Activated naive CD8-positive, alpha-beta T cell treated with anti-CD3 and anti-CD28 coated beads, Interleukin-2, amount 10 ng/mL, durations not matched to agents 7 days and 5 days (primary cell): ENCODE measurements around the gene MKX. TPM values are rescaled to one million over a fixed set of nuclear protein-coding genes. Genes with fewer than 3 reads are reported as not detected.
"Not testable (repeated sequence)": the region's sequence is repeated elsewhere in the genome, so short reads cannot be mapped to it uniquely, and the experiment has no call there.

Experiments
- ATAC-seq: fragments of 150-1000 bp; cut with Tn5 transposase; one replicate; pipeline ENCODE4 v1.10.0; 2021; ENCODE audit warnings: low read depth, moderate library complexity
- POLR2A ChIA-PET: fragments of 350-600 bp; sonication (Branson Sonifier 250); formaldehyde crosslinking; loops from one replicate; lab custom pipeline; 2021; ENCODE audit warnings: antibody characterized with exemption; lab: Charles Lee
- DNase-seq: peaks from one replicate; pipeline ENCODE4 v3.0.0; 2021
- H3K27ac Mint-ChIP-seq: one replicate; pipeline ENCODE4 v1.8.0; 2022; ENCODE audit warnings: mild to moderate bottlenecking, mixed read lengths
- H3K27me3 Mint-ChIP-seq: one replicate; pipeline ENCODE4 v1.8.0; 2022; ENCODE audit warnings: mild to moderate bottlenecking, moderate library complexity, mixed read lengths
- H3K36me3 Mint-ChIP-seq: one replicate; pipeline ENCODE4 v1.8.0; 2021; ENCODE audit warnings: mild to moderate bottlenecking, mixed read lengths
- H3K4me1 Mint-ChIP-seq: one replicate; pipeline ENCODE4 v1.8.0; 2021; ENCODE audit warnings: mixed read lengths
- H3K4me3 Mint-ChIP-seq: one replicate; pipeline ENCODE4 v1.8.0; 2022; ENCODE audit warnings: mild to moderate bottlenecking, moderate library complexity, mixed read lengths
- H3K9me3 Mint-ChIP-seq: one replicate; pipeline ENCODE4 v1.8.0; 2021; ENCODE audit warnings: mixed read lengths
- total RNA-seq, 2 experiments: library from RNA; stranded (reverse); gene quantifications; one replicate each; pipeline ENCODE4 v1.2.3, GENCODE V29; 2021

The MKX gene
- total RNA-seq, 2 experiments from 2014 or later, result 0.08 TPM; not detected in 1

GRCh38 chr10:27695706-27696105, 49.9 kb downstream of the MKX start:
- DNase-seq (no peak), ATAC-seq (no peak)
- H3K27me3 Mint-ChIP-seq, result peaks cover 16% of the 10 kb centered on the region
- no peak overlapping the region for H3K4me3 Mint-ChIP-seq
- H3K36me3 Mint-ChIP-seq, result no peaks in the 10 kb centered on the region
- no peaks in the 10 kb centered on the region for H3K9me3 Mint-ChIP-seq
- no peaks in the 10 kb centered on the region for H3K4me1 Mint-ChIP-seq
- POLR2A ChIA-PET, result no interaction called here
- no peak overlapping the region for H3K27ac Mint-ChIP-seq

GRCh38 chr10:27695088-27695487, 50.5 kb downstream of the MKX start:
- no peaks in the 10 kb centered on the region for H3K4me1 Mint-ChIP-seq
- no peak overlapping the region for H3K27ac Mint-ChIP-seq
- no peaks in the 10 kb centered on the region for H3K36me3 Mint-ChIP-seq
- ATAC-seq, result no peak
- POLR2A ChIA-PET, result no interaction called here
- no peak for DNase-seq
- H3K27me3 Mint-ChIP-seq, result peaks cover 22% of the 10 kb centered on the region
- no peak overlapping the region for H3K4me3 Mint-ChIP-seq
- no peaks in the 10 kb centered on the region for H3K9me3 Mint-ChIP-seq

- DNase-seq (no peak), ATAC-seq (no peak)
- peaks cover 21% of the 10 kb centered on the region for H3K27me3 Mint-ChIP-seq
- POLR2A ChIA-PET, result no interaction called here
- no peaks in the 10 kb centered on the region for H3K4me1 Mint-ChIP-seq
- H3K9me3 Mint-ChIP-seq, result no peaks in the 10 kb centered on the region
- H3K27ac Mint-ChIP-seq, result no peak overlapping the region
- H3K4me3 Mint-ChIP-seq, result no peak overlapping the region
- H3K36me3 Mint-ChIP-seq, result no peaks in the 10 kb centered on the region
Measured at GRCh38 chr10:27692663-27693062, 53.0 kb downstream of the MKX start.

GRCh38 chr10:27688991-27689390, 56.6 kb downstream of the MKX start:
- POLR2A ChIA-PET, result no interaction called here
- no peaks in the 10 kb centered on the region for H3K36me3 Mint-ChIP-seq
- no peak for ATAC-seq
- no peaks in the 10 kb centered on the region for H3K9me3 Mint-ChIP-seq
- H3K27me3 Mint-ChIP-seq, result peaks cover 15% of the 10 kb centered on the region
- H3K4me1 Mint-ChIP-seq, result no peaks in the 10 kb centered on the region
- no peak overlapping the region for H3K27ac Mint-ChIP-seq
- no peak for DNase-seq
- H3K4me3 Mint-ChIP-seq, result no peak overlapping the region

- Mint-ChIP-seq H3K4me1 (no peaks in the 10 kb centered on the region), H3K4me3 (no peak overlapping the region), H3K9me3 (no peaks in the 10 kb centered on the region), H3K36me3 (no peaks in the 10 kb centered on the region), H3K27ac (no peak overlapping the region), H3K27me3 (peaks cover 11% of the 10 kb centered on the region)
- ATAC-seq (no peak), DNase-seq (no peak)
- POLR2A ChIA-PET, result no interaction called here
Measured at GRCh38 chr10:27688276-27688675, 57.3 kb downstream of the MKX start.

GRCh38 chr10:27687743-27688142, 57.9 kb downstream of the MKX start:
- peaks cover 11% of the 10 kb centered on the region for H3K27me3 Mint-ChIP-seq

GRCh38 chr10:27687326-27687725, 58.3 kb downstream of the MKX start:
- Mint-ChIP-seq H3K4me3 (no peak overlapping the region), H3K27ac (no peak overlapping the region), H3K9me3 (no peaks in the 10 kb centered on the region), H3K27me3 (peaks cover 11% of the 10 kb centered on the region), H3K36me3 (no peaks in the 10 kb centered on the region), H3K4me1 (no peaks in the 10 kb centered on the region)
- DNase-seq, result no peak
- no peak for ATAC-seq
- POLR2A ChIA-PET, result no interaction called here

More at GRCh38 chr10:27687743-27688142, 57.9 kb downstream of the MKX start:
- Mint-ChIP-seq H3K36me3 (no peaks in the 10 kb centered on the region), H3K9me3 (no peaks in the 10 kb centered on the region), H3K27ac (no peak overlapping the region), H3K4me3 (no peak overlapping the region), H3K4me1 (no peaks in the 10 kb centered on the region)
- DNase-seq (no peak), ATAC-seq (no peak)
- POLR2A ChIA-PET, result no interaction called here

- POLR2A ChIA-PET, result no interaction called here
- no peaks in the 10 kb centered on the region for H3K9me3 Mint-ChIP-seq
- DNase-seq (no peak), ATAC-seq (no peak)
- H3K4me1 Mint-ChIP-seq, result no peaks in the 10 kb centered on the region
- no peak overlapping the region for H3K27ac Mint-ChIP-seq
- no peak overlapping the region for H3K4me3 Mint-ChIP-seq
- H3K27me3 Mint-ChIP-seq, result peaks cover 11% of the 10 kb centered on the region
- H3K36me3 Mint-ChIP-seq, result no peaks in the 10 kb centered on the region
Measured at GRCh38 chr10:27685681-27686080, 59.9 kb downstream of the MKX start.

- no peak overlapping the region for H3K27ac Mint-ChIP-seq
- ATAC-seq (no peak), DNase-seq (no peak)
- peaks cover 2% of the 10 kb centered on the region for H3K27me3 Mint-ChIP-seq
- H3K36me3 Mint-ChIP-seq, result no peaks in the 10 kb centered on the region
- no peaks in the 10 kb centered on the region for H3K9me3 Mint-ChIP-seq
- H3K4me1 Mint-ChIP-seq, result no peaks in the 10 kb centered on the region
- no peak overlapping the region for H3K4me3 Mint-ChIP-seq
- POLR2A ChIA-PET, result no interaction called here
Measured at GRCh38 chr10:27683226-27683625, 62.4 kb downstream of the MKX start.

- H3K4me3 Mint-ChIP-seq, DNase-seq, H3K4me1 Mint-ChIP-seq, H3K27me3 Mint-ChIP-seq, H3K36me3 Mint-ChIP-seq, H3K27ac Mint-ChIP-seq, H3K9me3 Mint-ChIP-seq, ATAC-seq, POLR2A ChIA-PET: not testable (repeated sequence)
Measured at GRCh38 chr10:27681795-27682194, 63.8 kb downstream of the MKX start.

GRCh38 chr10:27680691-27681605, 64.7 kb downstream of the MKX start:
- Mint-ChIP-seq H3K27me3 (peaks cover 4% of the 10 kb centered on the region), H3K9me3 (no peaks in the 10 kb centered on the region), H3K36me3 (no peaks in the 10 kb centered on the region), H3K4me1 (no peaks in the 10 kb centered on the region), H3K4me3 (no peak overlapping the region), H3K27ac (no peak overlapping the region)
- POLR2A ChIA-PET, result no interaction called here
- ATAC-seq, result no peak
- no peak for DNase-seq

GRCh38 chr10:27680006-27680557, 65.5 kb downstream of the MKX start:
- POLR2A ChIA-PET, result no interaction called here
- no peaks in the 10 kb centered on the region for H3K4me1 Mint-ChIP-seq
- ATAC-seq (no peak), DNase-seq (no peak)
- no peak overlapping the region for H3K4me3 Mint-ChIP-seq
- H3K9me3 Mint-ChIP-seq, result no peaks in the 10 kb centered on the region
- no peak overlapping the region for H3K27ac Mint-ChIP-seq
- H3K36me3 Mint-ChIP-seq, result no peaks in the 10 kb centered on the region
- peaks cover 4% of the 10 kb centered on the region for H3K27me3 Mint-ChIP-seq

GRCh38 chr10:27679369-27679912, 66.2 kb downstream of the MKX start:
- Mint-ChIP-seq H3K27me3 (peaks cover 4% of the 10 kb centered on the region), H3K4me1 (no peaks in the 10 kb centered on the region), H3K9me3 (no peaks in the 10 kb centered on the region), H3K27ac (no peak overlapping the region), H3K4me3 (no peak overlapping the region), H3K36me3 (no peaks in the 10 kb centered on the region)
- POLR2A ChIA-PET, result no interaction called here
- no peak for ATAC-seq
- DNase-seq, result no peak

GRCh38 chr10:27678166-27678565, 67.5 kb downstream of the MKX start:
- no peaks in the 10 kb centered on the region for H3K36me3 Mint-ChIP-seq
- no peaks in the 10 kb centered on the region for H3K4me1 Mint-ChIP-seq
- POLR2A ChIA-PET, result no interaction called here
- no peak overlapping the region for H3K27ac Mint-ChIP-seq
- ATAC-seq (no peak), DNase-seq (no peak)
- no peaks in the 10 kb centered on the region for H3K9me3 Mint-ChIP-seq
- no peak overlapping the region for H3K4me3 Mint-ChIP-seq
- peaks cover 4% of the 10 kb centered on the region for H3K27me3 Mint-ChIP-seq
